ENCODE results near the gene NEAT1. TPM values are rescaled to one million over a fixed set of nuclear protein-coding genes. Genes with fewer than 3 reads are reported as not detected.

NEAT1 gene
- total and polyA plus RNA-seq, 9 of the 15 experiments (the other 6 are each of a cell fraction or from before 2014, with no cell fraction given) = 20.1 to 389 (median 62.8) TPM

GRCh38 chr11:65425971-65426838, 3.6 kb downstream of the NEAT1 start (continued):
- no peak for TF ChIP-seq ZSCAN32 (CRISPR knock-in tag; IDR thresholded peaks at IDR 0.05)
- no peak for TF ChIP-seq TAF9B (IDR thresholded peaks at IDR 0.05; ENCODE audit: partially characterized antibody)
- TF ChIP-seq POLR2H (tag; IDR thresholded peaks at IDR 0.05; ENCODE audit: low read depth) = no peak
- no peak for TF ChIP-seq CC2D1A (IDR thresholded peaks at IDR 0.05)
- no peak for TF ChIP-seq THAP7 (CRISPR knock-in tag; IDR thresholded peaks at IDR 0.05)
- TF ChIP-seq CXXC5 (CRISPR knock-in tag; IDR thresholded peaks at IDR 0.05) = no peak; the same call in 1 of the 2 replicates
- peak; percentile 34 for TF ChIP-seq POLR2AphosphoS2 (IDR thresholded peaks at IDR 0.05; ENCODE audit: low read length)
- no peak for TF ChIP-seq CBFA2T3 (IDR thresholded peaks at IDR 0.05)
- no peak for TF ChIP-seq ZNF124 (CRISPR knock-in tag; IDR thresholded peaks at IDR 0.05)
- no peak for TF ChIP-seq ZNF584 (CRISPR knock-in tag; IDR thresholded peaks at IDR 0.05; ENCODE audit: low read depth)
- no peak for TF ChIP-seq ADNP (tag; IDR thresholded peaks at IDR 0.05)
- no peak; the same call in 1 of the 2 replicates for TF ChIP-seq JUNB (CRISPR knock-in tag; conservative IDR thresholded peaks at IDR 0.05)
- no peak for TF ChIP-seq ZNF384 (IDR thresholded peaks at IDR 0.05; ENCODE audit: low read depth, low read length)
- TF ChIP-seq GABPB1 (CRISPR knock-in tag; IDR thresholded peaks at IDR 0.05) = no peak; the same call in 1 of the 2 replicates
- no peak for TF ChIP-seq FUS (optimal IDR thresholded peaks at IDR 0.05; ENCODE audit: low read depth, low read length)
- TF ChIP-seq BRD9 (IDR thresholded peaks at IDR 0.05; ENCODE audit: low read depth, partially characterized antibody) = no peak
- TF ChIP-seq MAFK (IDR thresholded peaks at IDR 0.05; ENCODE audit: low read length) = no peak
- no peak for TF ChIP-seq EHMT2 (IDR thresholded peaks at IDR 0.05)
- TF ChIP-seq CTCFL (IDR thresholded peaks at IDR 0.05; ENCODE audit: borderline replicate concordance, insufficient read depth, low read depth, low read length, poor library complexity, severe bottlenecking) = no peak
- peak; percentile 78; the same call in 1 of the 2 replicates for TF ChIP-seq NFXL1 (CRISPR knock-in tag; IDR thresholded peaks at IDR 0.05)
- TF ChIP-seq CBX2 (IDR thresholded peaks at IDR 0.05; ENCODE audit: insufficient read depth, low read length, poor library complexity, severe bottlenecking) = no peak
- no peak for TF ChIP-seq DMBX1 (CRISPR knock-in tag; IDR thresholded peaks at IDR 0.05; ENCODE audit: borderline replicate concordance)
- no peak for TF ChIP-seq ZC3H11A (IDR thresholded peaks at IDR 0.05; ENCODE audit: low read depth, low read length)
- TF ChIP-seq TRIM24 (IDR thresholded peaks at IDR 0.05) = no peak
- no peak; the same call in 1 of the 2 replicates for TF ChIP-seq ZBTB43 (CRISPR knock-in tag; IDR thresholded peaks at IDR 0.05)
- no peak for TF ChIP-seq HNRNPLL (IDR thresholded peaks at IDR 0.05; ENCODE audit: low read depth, low read length, poor library complexity, severe bottlenecking)
- TF ChIP-seq SNIP1 (IDR thresholded peaks at IDR 0.05; ENCODE audit: low read depth) = peak; percentile 10; the same call in 1 of the 2 replicates

Data from K562 (cell line).